HEK293 (cell line): Measurements from ENCODE around the gene WDR7.

Experiments
- CTCF ChIA-PET: fragments of 350-600 bp; formaldehyde crosslinking; extraction: SDS; loops from one replicate; lab custom pipeline; 2021; ENCODE audit warnings: antibody characterized with exemption; lab: Yijun Ruan, JAX
- POLR2A ChIA-PET: fragments of 300-600 bp; formaldehyde crosslinking; extraction: SDS; loops from one replicate; lab custom pipeline; 2020; ENCODE audit warnings: antibody characterized with exemption, inconsistent platforms; lab: Yijun Ruan, JAX
- H3K27ac ChIP-seq: fragments of 200-500 bp; sonication (Bioruptor generic); 2 replicates; pipeline ENCODE4 v1.5.1; 2014; ENCODE audit warnings: low read depth, low read length, control low read depth, inconsistent platforms; ENCODE audit errors: extremely low read depth
- H3K36me3 ChIP-seq, 2 experiments: fragments of 200-500 bp in 1 of 2; sonication (Bioruptor generic) in 1 of 2; 1 replicate in 1 of 2; 2 replicates in 1 of 2; pipeline ENCODE4 v1.5.1; 2014 to 2017; ENCODE audit warnings: inconsistent platforms in 2 of 2, low read length in 2 of 2; ENCODE audit not compliant: control insufficient read depth in 2 of 2, insufficient read depth in 1 of 2
- H3K4me1 ChIP-seq: fragments of 200-500 bp; sonication (Bioruptor generic); 2 replicates; pipeline ENCODE4 v1.5.1; 2014; ENCODE audit warnings: mild to moderate bottlenecking, low read length, inconsistent platforms; ENCODE audit not compliant: control insufficient read depth, insufficient read depth
- H3K4me3 ChIP-seq: 2 replicates; pipeline ENCODE4 v1.5.1; 2011; ENCODE audit warnings: low read depth, mild to moderate bottlenecking, control low read depth, low read length, moderate library complexity
- H3K9me3 ChIP-seq: fragments of 200-500 bp; sonication (Bioruptor generic); 2 replicates; pipeline ENCODE4 v1.5.1; 2014; ENCODE audit warnings: low read depth, low read length, inconsistent platforms; ENCODE audit not compliant: control insufficient read depth, insufficient read depth
- MZF1 ChIP-seq: fragments of 450-650 bp; formaldehyde crosslinking; IDR thresholded peaks from 2 replicates; pipeline ENCODE4 v1.5.1; 2017; ENCODE audit warnings: missing biosample characterization, missing genetic modification characterization, borderline replicate concordance
- ZNF138 ChIP-seq: fragments of 450-650 bp; formaldehyde crosslinking; IDR thresholded peaks from 2 replicates; pipeline ENCODE4 v1.5.1; 2016; ENCODE audit warnings: missing biosample characterization, missing genetic modification characterization, borderline replicate concordance
- ZNF223 ChIP-seq: fragments of 450-650 bp; formaldehyde crosslinking; IDR thresholded peaks from 2 replicates; pipeline ENCODE4 v1.5.1; 2016; ENCODE audit warnings: missing biosample characterization, missing genetic modification characterization
- ZNF280D ChIP-seq: fragments of 450-650 bp; formaldehyde crosslinking; IDR thresholded peaks from 2 replicates; pipeline ENCODE4 v1.5.1; 2016; ENCODE audit warnings: missing biosample characterization, missing genetic modification characterization
- ZNF324 ChIP-seq: fragments of 450-650 bp; formaldehyde crosslinking; IDR thresholded peaks from 2 replicates; pipeline ENCODE4 v1.5.1; 2016; ENCODE audit warnings: missing biosample characterization, missing genetic modification characterization
- ZNF449 ChIP-seq: fragments of 450-650 bp; formaldehyde crosslinking; IDR thresholded peaks from 2 replicates; pipeline ENCODE4 v1.5.1; 2017; ENCODE audit warnings: missing biosample characterization, mild to moderate bottlenecking, missing genetic modification characterization, moderate library complexity
- ZNF549 ChIP-seq: fragments of 450-650 bp; IDR thresholded peaks from 2 replicates; pipeline ENCODE4 v1.5.1; 2018; ENCODE audit warnings: missing biosample characterization, missing genetic modification characterization, mild to moderate bottlenecking, inconsistent platforms, moderate library complexity
- ZNF660 ChIP-seq: fragments of 450-650 bp; IDR thresholded peaks from 2 replicates; pipeline ENCODE4 v1.5.1; 2018; ENCODE audit warnings: missing biosample characterization, mild to moderate bottlenecking, missing genetic modification characterization
- ZNF670 ChIP-seq: fragments of 450-650 bp; formaldehyde crosslinking; IDR thresholded peaks from 2 replicates; pipeline ENCODE4 v1.5.1; 2016; ENCODE audit warnings: missing biosample characterization, missing genetic modification characterization, low read depth
- ZSCAN18 ChIP-seq: fragments of 450-650 bp; formaldehyde crosslinking; IDR thresholded peaks from 2 replicates; pipeline ENCODE4 v1.5.1; 2016; ENCODE audit warnings: missing biosample characterization, missing genetic modification characterization
- TF ChIP-seq, protein P1 (sequence below): fragments of 450-650 bp; formaldehyde crosslinking; IDR thresholded peaks from 2 replicates; pipeline ENCODE4 v1.5.0; 2017; ENCODE audit warnings: missing biosample characterization, missing genetic modification characterization, borderline replicate concordance
- TF ChIP-seq, protein P2 (sequence below): fragments of 450-650 bp; formaldehyde crosslinking; IDR thresholded peaks from 2 replicates; pipeline ENCODE4 v1.5.1; 2016; ENCODE audit warnings: missing biosample characterization, missing genetic modification characterization
- TF ChIP-seq, protein P3 (sequence below): fragments of 450-650 bp; formaldehyde crosslinking; IDR thresholded peaks from 2 replicates; pipeline ENCODE4 v1.5.1; 2016; ENCODE audit warnings: missing biosample characterization, missing genetic modification characterization

The WDR7 gene

DNA sequence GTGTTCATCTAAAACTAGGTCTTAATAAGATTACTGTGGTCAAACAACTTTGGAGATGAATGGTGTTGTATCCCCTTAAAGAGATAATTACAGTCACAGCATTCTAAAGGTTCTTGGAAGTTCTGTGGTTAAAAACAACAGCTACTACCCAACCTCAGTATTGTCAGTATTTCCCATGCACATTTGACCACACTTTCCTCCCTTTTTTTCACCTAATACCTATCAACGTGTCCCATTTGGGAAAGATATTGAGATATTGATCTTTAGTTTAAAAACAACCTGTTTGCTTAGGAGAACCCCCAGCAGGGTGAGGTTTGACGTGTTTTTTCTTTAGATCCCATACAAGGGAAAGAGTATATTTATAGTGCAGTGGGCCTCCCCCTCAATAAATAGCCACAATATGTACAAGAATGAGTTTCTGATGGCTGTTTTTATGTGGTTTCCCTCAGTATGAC lies 65.6 kb downstream of the WDR7 start:
- H3K9me3 ChIP-seq = no peaks in the 10 kb centered on the region
- TF ChIP-seq ZNF670 (tag by site-specific recombination) = no peak
- TF ChIP-seq, protein P1, sequence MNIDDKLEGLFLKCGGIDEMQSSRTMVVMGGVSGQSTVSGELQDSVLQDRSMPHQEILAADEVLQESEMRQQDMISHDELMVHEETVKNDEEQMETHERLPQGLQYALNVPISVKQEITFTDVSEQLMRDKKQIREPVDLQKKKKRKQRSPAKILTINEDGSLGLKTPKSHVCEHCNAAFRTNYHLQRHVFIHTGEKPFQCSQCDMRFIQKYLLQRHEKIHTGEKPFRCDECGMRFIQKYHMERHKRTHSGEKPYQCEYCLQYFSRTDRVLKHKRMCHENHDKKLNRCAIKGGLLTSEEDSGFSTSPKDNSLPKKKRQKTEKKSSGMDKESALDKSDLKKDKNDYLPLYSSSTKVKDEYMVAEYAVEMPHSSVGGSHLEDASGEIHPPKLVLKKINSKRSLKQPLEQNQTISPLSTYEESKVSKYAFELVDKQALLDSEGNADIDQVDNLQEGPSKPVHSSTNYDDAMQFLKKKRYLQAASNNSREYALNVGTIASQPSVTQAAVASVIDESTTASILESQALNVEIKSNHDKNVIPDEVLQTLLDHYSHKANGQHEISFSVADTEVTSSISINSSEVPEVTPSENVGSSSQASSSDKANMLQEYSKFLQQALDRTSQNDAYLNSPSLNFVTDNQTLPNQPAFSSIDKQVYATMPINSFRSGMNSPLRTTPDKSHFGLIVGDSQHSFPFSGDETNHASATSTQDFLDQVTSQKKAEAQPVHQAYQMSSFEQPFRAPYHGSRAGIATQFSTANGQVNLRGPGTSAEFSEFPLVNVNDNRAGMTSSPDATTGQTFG (tag by site-specific recombination) = no peak
- no peak for TF ChIP-seq MZF1 (tag by site-specific recombination)
- TF ChIP-seq ZNF223 (tag by site-specific recombination) = no peak
- no peak for TF ChIP-seq ZNF138 (tag by site-specific recombination)
- TF ChIP-seq, protein P2, sequence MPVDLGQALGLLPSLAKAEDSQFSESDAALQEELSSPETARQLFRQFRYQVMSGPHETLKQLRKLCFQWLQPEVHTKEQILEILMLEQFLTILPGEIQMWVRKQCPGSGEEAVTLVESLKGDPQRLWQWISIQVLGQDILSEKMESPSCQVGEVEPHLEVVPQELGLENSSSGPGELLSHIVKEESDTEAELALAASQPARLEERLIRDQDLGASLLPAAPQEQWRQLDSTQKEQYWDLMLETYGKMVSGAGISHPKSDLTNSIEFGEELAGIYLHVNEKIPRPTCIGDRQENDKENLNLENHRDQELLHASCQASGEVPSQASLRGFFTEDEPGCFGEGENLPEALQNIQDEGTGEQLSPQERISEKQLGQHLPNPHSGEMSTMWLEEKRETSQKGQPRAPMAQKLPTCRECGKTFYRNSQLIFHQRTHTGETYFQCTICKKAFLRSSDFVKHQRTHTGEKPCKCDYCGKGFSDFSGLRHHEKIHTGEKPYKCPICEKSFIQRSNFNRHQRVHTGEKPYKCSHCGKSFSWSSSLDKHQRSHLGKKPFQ (tag by site-specific recombination) = no peak
- TF ChIP-seq ZNF660 = no peak
- no peak for TF ChIP-seq ZNF324 (tag by site-specific recombination)
- TF ChIP-seq, protein P3, sequence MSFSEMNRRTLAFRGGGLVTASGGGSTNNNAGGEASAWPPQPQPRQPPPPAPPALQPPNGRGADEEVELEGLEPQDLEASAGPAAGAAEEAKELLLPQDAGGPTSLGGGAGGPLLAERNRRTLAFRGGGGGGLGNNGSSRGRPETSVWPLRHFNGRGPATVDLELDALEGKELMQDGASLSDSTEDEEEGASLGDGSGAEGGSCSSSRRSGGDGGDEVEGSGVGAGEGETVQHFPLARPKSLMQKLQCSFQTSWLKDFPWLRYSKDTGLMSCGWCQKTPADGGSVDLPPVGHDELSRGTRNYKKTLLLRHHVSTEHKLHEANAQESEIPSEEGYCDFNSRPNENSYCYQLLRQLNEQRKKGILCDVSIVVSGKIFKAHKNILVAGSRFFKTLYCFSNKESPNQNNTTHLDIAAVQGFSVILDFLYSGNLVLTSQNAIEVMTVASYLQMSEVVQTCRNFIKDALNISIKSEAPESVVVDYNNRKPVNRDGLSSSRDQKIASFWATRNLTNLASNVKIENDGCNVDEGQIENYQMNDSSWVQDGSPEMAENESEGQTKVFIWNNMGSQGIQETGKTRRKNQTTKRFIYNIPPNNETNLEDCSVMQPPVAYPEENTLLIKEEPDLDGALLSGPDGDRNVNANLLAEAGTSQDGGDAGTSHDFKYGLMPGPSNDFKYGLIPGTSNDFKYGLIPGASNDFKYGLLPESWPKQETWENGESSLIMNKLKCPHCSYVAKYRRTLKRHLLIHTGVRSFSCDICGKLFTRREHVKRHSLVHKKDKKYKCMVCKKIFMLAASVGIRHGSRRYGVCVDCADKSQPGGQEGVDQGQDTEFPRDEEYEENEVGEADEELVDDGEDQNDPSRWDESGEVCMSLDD (tag by site-specific recombination) = no peak
- no peak for TF ChIP-seq ZSCAN18
- TF ChIP-seq ZNF449 = no peak
- no peak for TF ChIP-seq ZNF549 (tag by site-specific recombination)
- TF ChIP-seq ZNF280D (tag by site-specific recombination) = no peak
- TF ChIP-seq, all 188 proteins: peak for 0
- peaks cover 10% of the 10 kb centered on the region for H3K4me1 ChIP-seq
- H3K4me3 ChIP-seq = no peak overlapping the region
- POLR2A ChIA-PET = no interaction called here
- no peaks in the 10 kb centered on the region for H3K36me3 ChIP-seq
- no peak overlapping the region for H3K27ac ChIP-seq
- CTCF ChIA-PET = interaction anchor here (1.2 to 2.1 kb wide), 3 partner anchors 14 to 845 kb away, joined by 4 to 6 read pairs (median 4); no protein-coding TSS in a partner anchor
